Keratinocyte (primary cell): ENCODE measurements around the gene NMBR.
"Not testable (repeated sequence)": the region's sequence is repeated elsewhere in the genome, so short reads cannot be mapped to it uniquely, and the experiment has no call there.

Experiments
- EZH2 ChIP-seq: IDR thresholded peaks from one replicate; pipeline ENCODE4 v1.6.1; 2012; ENCODE audit warnings: inconsistent platforms, mild to moderate bottlenecking, low read length, moderate library complexity
- TF ChIP-seq, protein P1 (sequence below), 3 experiments: IDR thresholded peaks in 1 of 3; conservative IDR thresholded peaks in 1 of 3; optimal IDR thresholded peaks in 1 of 3; 2 replicates in 2 of 3; 3 replicates in 1 of 3; pipeline versions ENCODE3 to v1.5.1; 2011; ENCODE audit warnings: low read length in 3 of 3, mild to moderate bottlenecking in 3 of 3, moderate library complexity in 2 of 3, control low read depth in 1 of 3, inconsistent platforms in 1 of 3; ENCODE audit not compliant: insufficient read depth in 2 of 3; ENCODE audit errors: extremely low read depth in 1 of 3

DNA sequence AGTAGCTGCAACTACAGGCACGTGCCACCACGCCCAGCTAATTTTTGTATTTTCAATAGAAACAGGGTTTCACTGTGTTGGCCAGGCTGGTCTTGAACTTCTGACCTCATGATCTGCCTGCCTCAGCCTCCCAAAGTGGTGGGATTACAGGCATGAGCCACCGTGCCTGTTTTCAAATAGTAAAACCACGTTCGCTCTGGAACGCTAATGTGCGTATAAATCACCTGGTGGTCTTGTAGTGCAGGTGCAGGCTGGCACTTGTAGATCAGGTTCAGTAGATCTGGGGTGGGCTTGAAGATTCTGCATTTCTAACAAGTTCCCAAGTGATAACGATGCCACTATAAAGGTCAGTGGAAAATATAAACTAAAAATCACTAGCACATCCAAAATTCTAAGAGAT is 41.4 kb upstream of the NMBR start:
- TF ChIP-seq, protein P1, sequence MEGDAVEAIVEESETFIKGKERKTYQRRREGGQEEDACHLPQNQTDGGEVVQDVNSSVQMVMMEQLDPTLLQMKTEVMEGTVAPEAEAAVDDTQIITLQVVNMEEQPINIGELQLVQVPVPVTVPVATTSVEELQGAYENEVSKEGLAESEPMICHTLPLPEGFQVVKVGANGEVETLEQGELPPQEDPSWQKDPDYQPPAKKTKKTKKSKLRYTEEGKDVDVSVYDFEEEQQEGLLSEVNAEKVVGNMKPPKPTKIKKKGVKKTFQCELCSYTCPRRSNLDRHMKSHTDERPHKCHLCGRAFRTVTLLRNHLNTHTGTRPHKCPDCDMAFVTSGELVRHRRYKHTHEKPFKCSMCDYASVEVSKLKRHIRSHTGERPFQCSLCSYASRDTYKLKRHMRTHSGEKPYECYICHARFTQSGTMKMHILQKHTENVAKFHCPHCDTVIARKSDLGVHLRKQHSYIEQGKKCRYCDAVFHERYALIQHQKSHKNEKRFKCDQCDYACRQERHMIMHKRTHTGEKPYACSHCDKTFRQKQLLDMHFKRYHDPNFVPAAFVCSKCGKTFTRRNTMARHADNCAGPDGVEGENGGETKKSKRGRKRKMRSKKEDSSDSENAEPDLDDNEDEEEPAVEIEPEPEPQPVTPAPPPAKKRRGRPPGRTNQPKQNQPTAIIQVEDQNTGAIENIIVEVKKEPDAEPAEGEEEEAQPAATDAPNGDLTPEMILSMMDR (optimal IDR thresholded peaks at IDR 0.05 in 1 of 3, IDR thresholded peaks at IDR 0.05 in 1 of 3, conservative IDR thresholded peaks at IDR 0.05 in 1 of 3; ENCODE audit: extremely low read depth in 1 of 3, insufficient read depth in 2 of 3, low read length in 3 of 3), result peak in 1 of 3 experiments; percentile 24
- TF ChIP-seq EZH2, result not testable (repeated sequence)
